HG03439 (cell line): ENCODE data around the gene HOXC9.

Source experiments
- ATAC-seq: cut with Tn5 transposase; IDR thresholded peaks from one replicate; pipeline ENCODE4 v1.9.1; 2021; ENCODE audit warnings: mild to moderate bottlenecking, moderate library complexity; ENCODE audit not compliant: unreplicated experiment

The HOXC9 gene

GRCh38 chr12:53963005-53963404, 37.0 kb upstream of the HOXC9 start:
- ATAC-seq = no peak

DNA sequence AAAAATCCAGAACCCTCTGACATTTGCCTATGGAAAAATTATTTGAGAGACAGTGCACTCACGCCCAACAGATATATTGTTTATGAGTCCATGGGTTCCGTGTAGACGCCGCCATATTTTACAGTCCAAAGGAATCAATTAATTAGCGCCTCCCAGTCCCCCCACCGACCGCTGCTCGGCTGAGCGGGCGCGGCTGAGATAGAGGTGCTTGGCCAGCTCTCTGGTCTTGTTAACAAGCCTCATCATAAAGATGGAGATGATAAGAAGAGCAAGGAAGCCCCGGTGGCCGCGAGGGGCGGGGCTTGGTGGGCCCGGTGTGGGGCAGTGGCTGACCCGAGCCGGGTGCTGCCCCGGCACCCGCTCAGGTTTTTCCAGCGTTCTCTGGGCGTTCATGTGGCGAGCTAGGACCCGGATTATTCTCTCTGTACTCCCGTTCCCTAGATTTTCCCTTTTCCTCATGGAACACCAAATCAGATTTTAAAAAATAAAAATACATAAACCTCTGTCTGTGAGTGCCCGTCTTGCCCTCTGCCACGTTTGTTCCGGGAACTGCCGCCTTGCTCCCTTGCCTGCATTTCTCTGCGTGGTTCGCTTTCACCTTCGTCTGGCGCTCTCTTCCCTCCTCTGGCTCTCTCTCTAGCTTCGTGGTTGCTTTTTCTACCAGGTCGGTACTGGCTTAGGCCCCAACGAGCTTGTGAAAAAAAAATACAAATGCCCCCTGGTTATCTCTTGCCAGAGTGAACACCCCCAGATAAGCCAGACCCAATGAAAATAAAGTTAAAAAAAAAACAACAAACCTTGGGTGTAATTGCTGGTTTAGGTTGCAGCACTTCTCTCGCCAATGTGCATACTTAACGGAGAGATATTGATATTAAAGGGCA, 36.3 kb upstream of the HOXC9 start:
- no peak for ATAC-seq

DNA sequence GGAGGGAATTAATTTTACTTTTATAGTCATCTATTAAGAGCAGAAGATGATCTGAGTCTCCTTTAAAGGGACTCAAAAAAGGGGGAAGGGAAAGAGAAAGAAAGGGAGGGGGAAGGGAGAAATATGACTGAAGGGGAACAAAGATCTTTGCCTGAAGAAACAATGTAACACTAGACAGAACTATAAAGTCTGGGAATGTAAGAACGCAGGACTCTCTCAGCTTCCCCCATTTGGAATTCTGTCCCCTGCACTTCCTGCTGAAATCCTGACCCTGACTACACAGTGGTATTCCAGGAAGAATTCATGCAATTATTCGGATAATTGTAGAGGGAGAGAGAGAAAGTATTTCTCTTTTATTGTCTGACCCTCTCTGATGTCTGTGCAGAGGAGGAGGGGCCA, 35.6 kb upstream of the HOXC9 start:
- ATAC-seq = no peak

DNA sequence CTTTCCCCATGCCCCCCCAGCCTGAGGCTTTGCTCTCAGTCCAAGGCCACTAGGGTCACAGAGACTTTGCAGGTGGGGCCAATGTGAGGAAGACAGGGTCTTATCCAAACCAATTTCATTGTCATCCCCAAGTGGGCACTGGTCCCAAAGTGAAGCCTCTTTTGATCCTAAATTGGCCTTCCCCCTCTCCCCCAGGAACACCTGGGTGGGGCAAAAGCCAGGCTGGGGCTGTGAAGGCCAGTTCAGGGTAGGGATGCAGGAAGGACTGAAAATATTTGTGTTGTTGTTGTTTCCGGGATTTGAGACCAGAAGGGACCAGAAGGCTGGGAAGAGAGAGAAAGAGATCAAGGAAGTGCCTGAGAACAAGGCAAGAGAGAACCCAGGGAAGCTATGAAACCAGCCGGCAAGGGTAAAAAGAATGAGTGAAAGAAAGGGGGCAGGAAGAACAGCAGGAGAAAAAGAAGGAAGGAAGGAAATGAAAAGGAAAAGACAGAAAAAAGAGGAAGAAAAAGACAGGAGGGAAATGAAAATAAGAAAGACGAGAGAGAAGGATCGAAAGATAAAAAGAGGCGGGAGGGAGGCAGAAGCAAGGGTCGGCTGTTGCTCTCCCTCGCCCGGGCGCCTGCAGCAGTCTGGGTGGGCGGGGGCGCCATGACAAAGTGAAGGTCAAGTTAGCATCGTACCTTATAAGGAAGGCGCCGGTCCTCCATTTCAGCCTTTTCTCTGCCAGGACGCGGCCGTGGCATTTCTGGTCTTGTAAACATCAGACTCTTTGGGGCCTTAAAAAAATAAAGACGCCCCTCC, 34.5 kb upstream of the HOXC9 start:
- no peak for ATAC-seq

DNA sequence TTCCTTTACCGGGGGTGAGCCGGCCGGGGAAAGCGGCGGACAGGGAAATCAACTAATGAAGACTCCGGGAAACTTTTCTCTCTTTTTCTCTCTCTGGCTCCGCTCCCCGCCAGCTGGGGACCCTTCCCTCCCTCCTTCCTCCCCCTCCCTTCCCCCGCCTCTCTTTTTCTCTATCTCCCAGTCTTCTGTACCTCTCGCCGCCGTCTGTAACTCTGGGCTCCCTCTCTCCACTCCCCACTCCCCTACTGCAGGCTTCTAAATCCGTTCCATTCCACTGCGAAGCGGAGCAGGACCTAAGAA, 33.9 kb upstream of the HOXC9 start:
- no peak for ATAC-seq

DNA sequence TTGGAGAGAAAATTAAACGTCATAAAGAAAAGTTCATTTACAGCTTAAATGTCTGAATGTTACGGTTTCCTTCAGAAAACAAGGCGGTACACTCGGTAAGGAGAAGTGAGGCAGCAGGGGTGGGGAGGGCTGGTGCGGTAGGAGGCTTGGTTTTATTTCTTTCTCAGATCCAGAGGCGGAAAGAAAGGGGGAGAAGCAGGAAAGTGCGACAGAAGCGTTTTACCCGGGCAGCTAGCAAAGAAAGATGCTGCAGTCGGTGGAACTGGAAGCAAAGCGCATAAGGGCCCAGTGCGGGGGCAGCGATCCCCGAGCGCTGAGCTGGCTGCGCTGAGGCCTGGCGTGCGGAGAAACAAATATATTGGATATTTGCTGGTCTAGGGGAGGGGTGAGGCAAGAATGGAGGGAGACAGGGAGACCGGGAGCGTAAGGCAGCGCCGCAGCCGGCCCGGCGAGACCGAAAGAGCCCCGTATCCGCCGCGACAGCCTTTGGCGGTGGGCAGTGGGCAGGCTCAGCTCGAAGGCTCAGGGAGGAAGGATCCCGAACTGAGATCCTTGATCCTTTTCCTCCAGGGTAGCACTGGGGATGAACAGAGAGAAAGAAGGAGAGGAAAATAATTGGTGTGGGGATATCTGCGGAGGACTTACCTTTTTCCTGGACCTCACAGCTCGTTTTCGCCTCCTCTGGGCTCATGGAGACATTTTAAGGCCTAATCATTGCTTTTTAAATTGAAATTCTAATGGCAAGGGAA, 33.4 kb upstream of the HOXC9 start:
- ATAC-seq = no peak

DNA sequence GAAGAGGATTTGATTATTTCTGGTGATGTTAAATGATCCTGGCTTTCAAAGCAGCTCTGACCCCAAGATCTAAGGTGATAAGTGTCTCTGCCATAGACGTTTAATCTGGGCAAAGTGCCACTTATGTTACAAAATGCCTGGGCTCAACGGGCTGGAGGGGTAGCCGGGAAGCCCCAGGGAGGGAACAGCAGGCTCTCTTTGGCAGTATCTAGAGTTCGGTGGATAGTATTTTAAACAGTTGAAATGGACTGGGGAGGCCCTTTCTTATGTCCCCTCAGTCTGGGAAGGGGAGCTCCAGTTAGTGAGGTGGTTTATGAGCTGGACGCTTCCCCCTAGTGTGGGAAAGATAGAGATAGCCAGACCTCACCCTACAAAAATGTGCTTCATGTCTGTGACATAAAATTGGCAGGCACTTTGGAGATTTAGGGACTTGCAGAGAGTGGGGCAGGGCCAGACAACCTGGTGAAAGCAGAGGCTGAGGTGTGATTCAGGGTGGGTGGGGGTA, 32.5 kb upstream of the HOXC9 start:
- no peak for ATAC-seq

- no peak for ATAC-seq
Observed at GRCh38 chr12:53968214-53969127, 31.5 kb upstream of the HOXC9 start.

DNA sequence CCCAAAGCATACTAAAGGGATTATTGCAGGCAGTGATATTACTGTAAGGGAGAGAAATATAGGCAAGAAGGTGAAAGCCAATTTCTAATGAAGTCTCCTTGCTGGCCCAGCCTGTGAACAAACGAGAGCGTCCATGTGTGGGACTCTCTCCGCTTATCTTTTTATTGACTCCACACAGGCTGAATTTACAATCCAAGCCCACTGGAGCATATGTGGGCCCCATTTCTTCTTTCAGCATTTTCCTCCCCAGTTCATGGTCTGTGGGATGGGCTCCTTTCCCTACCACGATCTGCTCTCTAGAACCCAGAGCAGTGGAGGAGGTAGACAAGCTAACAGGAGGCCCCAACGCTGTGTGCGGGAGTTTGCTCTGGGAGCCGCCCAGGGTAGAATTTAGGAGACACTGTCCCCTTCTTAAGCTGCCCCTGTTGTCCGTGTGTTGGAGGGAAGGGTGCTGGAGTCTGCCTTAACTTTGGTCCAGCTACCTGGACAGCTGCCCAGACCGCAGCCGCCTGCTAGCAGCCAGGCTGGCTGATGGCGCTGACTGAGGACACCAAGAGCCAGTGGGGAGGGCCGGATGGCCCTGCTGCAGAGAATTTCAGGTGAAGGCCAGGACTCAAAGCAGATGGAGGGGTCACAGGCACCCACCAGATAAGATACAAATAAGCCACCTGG, 30.2 kb upstream of the HOXC9 start:
- no peak for ATAC-seq

DNA sequence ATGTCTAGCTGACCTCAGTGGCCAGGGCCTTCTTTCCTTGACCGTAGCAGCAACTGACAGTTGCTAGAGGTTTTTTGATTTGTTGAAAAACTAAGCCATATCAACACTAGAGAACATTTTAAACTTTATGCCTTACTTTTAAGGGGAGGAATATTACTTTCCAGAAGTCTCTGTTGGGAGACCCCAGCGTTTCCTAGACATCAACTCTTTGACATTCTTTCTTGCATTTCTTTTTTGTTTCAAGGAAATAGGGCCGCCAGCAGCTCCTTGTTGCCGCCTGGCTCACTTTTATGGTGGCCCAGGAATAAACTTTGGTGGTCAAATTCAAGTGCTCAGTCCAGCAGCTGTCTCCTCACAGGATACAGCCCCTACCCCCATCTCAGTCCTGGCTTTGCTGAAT, 29.5 kb upstream of the HOXC9 start:
- ATAC-seq = no peak

GRCh38 chr12:53971129-53971528, 28.8 kb upstream of the HOXC9 start:
- ATAC-seq = no peak

- no peak for ATAC-seq
Observed at GRCh38 chr12:53971686-53972085, 28.3 kb upstream of the HOXC9 start.

- ATAC-seq = no peak
Observed at GRCh38 chr12:53972152-53972702, 27.7 kb upstream of the HOXC9 start.

DNA sequence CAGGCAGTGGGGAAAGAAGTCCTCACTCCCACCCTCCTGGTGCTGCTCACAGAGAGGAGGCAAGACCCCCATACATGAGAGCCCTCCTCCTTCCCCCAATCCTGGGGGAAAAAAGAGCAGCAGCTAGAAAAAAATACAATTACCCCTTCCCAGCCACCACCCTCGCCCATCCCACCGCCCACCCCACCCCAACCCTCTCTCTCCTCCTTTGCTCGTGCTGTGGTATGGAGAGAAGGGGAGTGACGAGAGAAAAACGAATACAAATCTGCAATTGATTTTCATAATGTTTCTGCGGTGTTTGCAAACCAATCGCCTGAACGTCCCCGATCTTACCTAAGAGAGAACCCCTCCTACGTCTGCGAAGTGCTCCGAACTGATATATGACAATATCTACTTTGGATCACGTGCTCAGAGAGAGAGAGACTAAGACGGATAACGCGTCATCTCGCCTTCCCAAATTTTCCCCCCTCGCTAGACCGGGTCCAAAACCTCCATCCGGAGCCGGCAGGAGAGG, 27.2 kb upstream of the HOXC9 start, which contains the start of gene HOXC11:
Gene HOXC11 (plus strand): TSS at position 405 of the 514 bp plus-strand sequence. CDS start 116 bp downstream, outside the sequence.
- no peak for ATAC-seq

DNA sequence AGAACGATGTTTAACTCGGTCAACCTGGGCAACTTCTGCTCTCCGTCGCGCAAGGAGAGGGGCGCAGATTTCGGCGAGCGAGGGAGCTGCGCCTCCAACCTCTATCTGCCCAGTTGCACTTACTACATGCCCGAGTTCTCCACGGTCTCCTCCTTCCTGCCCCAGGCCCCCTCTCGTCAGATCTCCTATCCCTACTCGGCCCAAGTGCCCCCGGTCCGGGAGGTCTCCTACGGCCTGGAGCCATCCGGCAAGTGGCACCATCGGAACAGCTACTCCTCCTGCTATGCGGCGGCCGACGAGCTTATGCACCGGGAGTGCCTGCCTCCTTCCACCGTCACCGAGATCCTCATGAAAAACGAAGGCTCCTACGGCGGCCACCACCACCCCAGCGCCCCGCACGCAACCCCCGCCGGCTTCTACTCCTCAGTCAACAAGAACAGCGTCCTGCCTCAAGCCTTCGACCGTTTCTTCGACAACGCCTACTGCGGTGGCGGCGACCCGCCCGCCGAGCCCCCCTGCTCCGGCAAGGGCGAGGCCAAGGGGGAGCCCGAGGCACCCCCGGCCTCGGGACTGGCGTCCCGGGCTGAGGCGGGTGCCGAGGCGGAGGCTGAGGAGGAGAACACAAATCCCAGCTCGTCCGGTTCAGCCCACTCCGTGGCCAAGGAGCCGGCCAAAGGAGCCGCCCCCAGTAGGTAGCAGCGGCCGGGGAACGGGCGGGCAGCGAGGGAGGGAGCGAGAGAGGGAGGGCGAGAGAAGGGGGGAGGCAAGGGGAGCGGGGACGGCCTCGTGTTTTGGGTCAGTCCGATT, 26.5 kb upstream of the HOXC9 start:
- ATAC-seq = no peak

GRCh38 chr12:53974084-53975063, 25.6 kb upstream of the HOXC9 start, which contains the start of gene HOTAIR:
TSS of gene HOTAIR (minus strand) at chr12:53974954.
- no peak for ATAC-seq

DNA sequence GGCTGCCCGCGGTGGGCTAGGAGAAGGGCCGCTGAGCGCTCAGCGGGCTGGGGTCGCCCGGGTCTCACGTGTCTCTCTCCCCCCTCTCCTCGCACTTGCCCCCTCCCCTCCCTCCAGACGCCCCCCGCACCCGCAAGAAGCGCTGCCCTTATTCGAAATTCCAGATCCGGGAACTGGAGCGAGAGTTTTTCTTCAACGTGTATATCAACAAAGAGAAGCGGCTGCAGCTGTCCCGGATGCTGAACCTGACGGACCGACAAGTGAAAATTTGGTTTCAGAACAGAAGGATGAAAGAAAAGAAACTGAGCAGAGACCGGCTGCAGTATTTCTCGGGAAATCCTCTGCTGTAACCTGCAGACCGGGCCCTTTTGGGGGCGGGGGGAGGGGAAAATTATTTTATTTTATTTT, 24.9 kb upstream of the HOXC9 start:
- no peak for ATAC-seq
